ENCODE data around the gene FKBP2.

DNA sequence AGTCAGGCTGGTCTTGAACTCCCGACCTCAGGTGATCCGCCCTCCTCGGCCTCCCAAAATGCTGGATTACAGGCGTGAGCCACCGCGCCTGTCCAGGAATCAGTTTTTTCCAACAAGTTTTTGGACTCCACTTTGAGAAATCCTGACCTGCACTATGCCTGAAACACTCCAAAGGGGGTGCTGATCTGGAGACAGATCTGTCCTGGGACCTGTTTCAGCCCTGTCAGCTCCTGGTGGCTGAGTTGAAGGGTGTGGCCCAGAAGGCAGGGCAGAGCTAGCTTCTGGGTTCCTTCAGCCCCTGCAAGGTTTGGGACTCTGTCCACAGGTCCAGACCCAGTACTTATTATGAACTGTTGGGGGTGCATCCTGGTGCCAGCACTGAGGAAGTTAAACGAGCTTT lies 9.3 kb upstream of the FKBP2 start:
- TF ChIP-seq, protein P1, sequence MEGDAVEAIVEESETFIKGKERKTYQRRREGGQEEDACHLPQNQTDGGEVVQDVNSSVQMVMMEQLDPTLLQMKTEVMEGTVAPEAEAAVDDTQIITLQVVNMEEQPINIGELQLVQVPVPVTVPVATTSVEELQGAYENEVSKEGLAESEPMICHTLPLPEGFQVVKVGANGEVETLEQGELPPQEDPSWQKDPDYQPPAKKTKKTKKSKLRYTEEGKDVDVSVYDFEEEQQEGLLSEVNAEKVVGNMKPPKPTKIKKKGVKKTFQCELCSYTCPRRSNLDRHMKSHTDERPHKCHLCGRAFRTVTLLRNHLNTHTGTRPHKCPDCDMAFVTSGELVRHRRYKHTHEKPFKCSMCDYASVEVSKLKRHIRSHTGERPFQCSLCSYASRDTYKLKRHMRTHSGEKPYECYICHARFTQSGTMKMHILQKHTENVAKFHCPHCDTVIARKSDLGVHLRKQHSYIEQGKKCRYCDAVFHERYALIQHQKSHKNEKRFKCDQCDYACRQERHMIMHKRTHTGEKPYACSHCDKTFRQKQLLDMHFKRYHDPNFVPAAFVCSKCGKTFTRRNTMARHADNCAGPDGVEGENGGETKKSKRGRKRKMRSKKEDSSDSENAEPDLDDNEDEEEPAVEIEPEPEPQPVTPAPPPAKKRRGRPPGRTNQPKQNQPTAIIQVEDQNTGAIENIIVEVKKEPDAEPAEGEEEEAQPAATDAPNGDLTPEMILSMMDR (IDR thresholded peaks at IDR 0.05) = no peak
- no peak for TF ChIP-seq EZH2phosphoT487 (IDR thresholded peaks at IDR 0.05)
